GM12878 (cell line): Measurements from ENCODE around the gene FMN2. TPM values are rescaled to one million over a fixed set of nuclear protein-coding genes. Genes with fewer than 3 reads are reported as not detected.

Source experiments
- ATAC-seq: fragments of 200-7000 bp; cut with Tn5 transposase; 3 replicates; pipeline ENCODE4 v1.9.1; 2020; ENCODE audit warnings: mild to moderate bottlenecking, moderate library complexity
- BruUV-seq: library from RNA; stranded (reverse); fragments of 400-500 nt; replicated peaks from 2 replicates; lab custom pipeline; 2021; lab: Mats Ljungman, UMichigan
- CTCF ChIA-PET: fragments of 300-600 bp; sonication (Branson Sonifier 250); formaldehyde crosslinking; extraction: SDS; loops from one replicate; lab custom pipeline; 2021; ENCODE audit warnings: inconsistent platforms; lab: Yijun Ruan, JAX
- POLR2A ChIA-PET: fragments of 350-600 bp; formaldehyde crosslinking; extraction: SDS; loops from one replicate; lab custom pipeline; 2021; ENCODE audit warnings: inconsistent platforms; lab: Charles Lee
- RAD21 ChIA-PET: fragments of 300-600 bp; sonication (Branson Sonifier 250); formaldehyde crosslinking; loops from one replicate; lab custom pipeline; 2023; ENCODE audit warnings: antibody characterized with exemption; ENCODE audit not compliant: unreplicated experiment; lab: Charles Lee
- SMC1A ChIA-PET: fragments of 300-600 bp; sonication (Branson Sonifier 250); formaldehyde crosslinking; loops from one replicate; lab custom pipeline; 2023; ENCODE audit not compliant: unreplicated experiment, uncharacterized antibody; lab: Charles Lee
- DNase-seq: peaks from one replicate; pipeline ENCODE4 v3.0.0-alpha.2; 2011; ENCODE audit warnings: low read depth, low spot score
- FAIRE-seq: peaks from 3 replicates; lab custom pipeline; 2011; peaks lifted over from hg19 to GRCh38; lab: Jason Lieb, UNC
- H2AFZ ChIP-seq: 2 replicates; pipeline ENCODE4 v1.6.0; 2011; ENCODE audit warnings: low read depth, low read length, control low read depth; ENCODE audit not compliant: control insufficient read depth
- H3K27ac ChIP-seq: 2 replicates; pipeline ENCODE4 v1.5.1; 2011; ENCODE audit warnings: control low read depth; ENCODE audit not compliant: control insufficient read depth, insufficient read depth
- H3K27me3 ChIP-seq, 2 experiments: replicated peaks in 1 of 2; 2 replicates each; pipeline versions ENCODE4 v1.6.0 to v1.6.1; 2011; ENCODE audit warnings: low read length in 1 of 2; ENCODE audit not compliant: control insufficient read depth in 2 of 2, insufficient read depth in 2 of 2
- H3K36me3 ChIP-seq, 2 experiments: 2 replicates each; pipeline ENCODE4 v1.5.1; 2011; ENCODE audit warnings: low read length in 1 of 2; ENCODE audit not compliant: control insufficient read depth in 2 of 2, insufficient read depth in 2 of 2
- H3K4me1 ChIP-seq: 2 replicates; pipeline ENCODE4 v1.6.1; 2011; ENCODE audit warnings: mild to moderate bottlenecking, low read length, moderate library complexity, mixed read lengths; ENCODE audit not compliant: control insufficient read depth, insufficient read depth
- H3K4me2 ChIP-seq: 2 replicates; pipeline ENCODE4 v1.6.0; 2011; ENCODE audit warnings: control low read depth; ENCODE audit not compliant: control insufficient read depth, insufficient read depth
- H3K4me3 ChIP-seq: fragments of 200-600 bp; sonication (generic); 2 replicates; pipeline ENCODE4 v1.5.1; 2016
- H3K79me2 ChIP-seq: 2 replicates; pipeline ENCODE4 v1.6.0; 2011; ENCODE audit warnings: low read length; ENCODE audit not compliant: control insufficient read depth, insufficient read depth
- H3K9ac ChIP-seq: 2 replicates; pipeline ENCODE4 v1.8.0; 2011; ENCODE audit warnings: low read length, control low read depth, mixed read lengths; ENCODE audit not compliant: control insufficient read depth, insufficient read depth
- H3K9me3 ChIP-seq: replicated peaks from 3 replicates; pipeline ENCODE4 v1.5.1; 2011; ENCODE audit warnings: mild to moderate bottlenecking, low read length; ENCODE audit not compliant: control insufficient read depth, insufficient read depth
- H4K20me1 ChIP-seq: 2 replicates; pipeline ENCODE4 v1.6.0; 2011; ENCODE audit not compliant: control insufficient read depth, insufficient read depth
- BCL11A ChIP-seq: IDR thresholded peaks from 2 replicates; pipeline ENCODE4 v1.6.1; 2011; ENCODE audit warnings: low read depth, low read length
- CHD2 ChIP-seq: IDR thresholded peaks from 2 replicates; pipeline ENCODE4 v1.6.1; 2011; ENCODE audit warnings: low read depth, low read length, improper control_type of control experiment, borderline replicate concordance
- CREB1 ChIP-seq: IDR thresholded peaks from 2 replicates; pipeline ENCODE4 v1.6.1; 2012; ENCODE audit warnings: low read depth, mild to moderate bottlenecking, inconsistent platforms
- CUX1 ChIP-seq: IDR thresholded peaks from 2 replicates; pipeline ENCODE4 v1.6.1; 2012; ENCODE audit warnings: improper control_type of control experiment, low read depth, low read length; ENCODE audit not compliant: insufficient replicate concordance
- FOXM1 ChIP-seq: IDR thresholded peaks from 2 replicates; pipeline ENCODE4 v1.6.1; 2012; ENCODE audit warnings: low read depth, mild to moderate bottlenecking, inconsistent platforms, low read length, moderate library complexity
- GABPA ChIP-seq: IDR thresholded peaks from 2 replicates; pipeline ENCODE4 v1.6.1; 2014; ENCODE audit warnings: antibody characterized with exemption, low read depth, mild to moderate bottlenecking, inconsistent platforms
- IRF3 ChIP-seq: fragments of 450-650 bp; IDR thresholded peaks from 2 replicates; pipeline ENCODE4 v1.6.1; 2014; ENCODE audit warnings: mild to moderate bottlenecking
- KAT2A ChIP-seq: conservative IDR thresholded peaks from 2 replicates; pipeline ENCODE4 v1.6.1; 2011; ENCODE audit warnings: low read depth, low read length; ENCODE audit not compliant: control insufficient read depth
- KLF5 ChIP-seq: fragments of 450-650 bp; IDR thresholded peaks from 2 replicates; pipeline ENCODE4 v1.6.1; 2014; ENCODE audit warnings: mild to moderate bottlenecking; ENCODE audit not compliant: partially characterized antibody
- MEF2A ChIP-seq: IDR thresholded peaks from 2 replicates; pipeline ENCODE4 v1.6.1; 2011; ENCODE audit warnings: low read depth, mild to moderate bottlenecking, low read length, moderate library complexity; ENCODE audit not compliant: insufficient read depth
- MXI1 ChIP-seq: fragments of 150-350 bp; IDR thresholded peaks from 2 replicates; pipeline ENCODE4 v1.6.1; 2011; ENCODE audit warnings: low read depth, mild to moderate bottlenecking, inconsistent platforms, low read length, improper control_type of control experiment
- MYC ChIP-seq: IDR thresholded peaks from 2 replicates; pipeline ENCODE4 v1.6.1; 2011; ENCODE audit warnings: mild to moderate bottlenecking, low read length, moderate library complexity, inconsistent platforms; ENCODE audit not compliant: insufficient read depth, insufficient replicate concordance, insufficient read length, severe bottlenecking
- NFYB ChIP-seq: IDR thresholded peaks from 2 replicates; pipeline ENCODE4 v1.6.1; 2011; ENCODE audit warnings: low read depth, mild to moderate bottlenecking, low read length, improper control_type of control experiment, moderate library complexity; ENCODE audit not compliant: insufficient read depth
- NR2C2 ChIP-seq: IDR thresholded peaks from 2 replicates; pipeline ENCODE4 v1.6.1; 2011; ENCODE audit warnings: borderline replicate concordance, low read depth; ENCODE audit not compliant: control insufficient read depth, insufficient read length
- POLR2AphosphoS5 ChIP-seq: IDR thresholded peaks from 2 replicates; pipeline ENCODE4 v1.6.1; 2011; ENCODE audit warnings: mild to moderate bottlenecking, low read length, inconsistent platforms
- STAT1 ChIP-seq: fragments of 450-650 bp; conservative IDR thresholded peaks from 2 replicates; pipeline ENCODE4 v1.6.1; 2014; ENCODE audit warnings: antibody characterized with exemption, mild to moderate bottlenecking
- YBX1 ChIP-seq: fragments of 450-650 bp; IDR thresholded peaks from 2 replicates; pipeline ENCODE4 v1.6.1; 2016; ENCODE audit warnings: antibody characterized with exemption
- YY1 ChIP-seq: IDR thresholded peaks from 2 replicates; pipeline ENCODE4 v1.6.1; 2011; ENCODE audit warnings: low read depth, mild to moderate bottlenecking, low read length
- ZNF24 ChIP-seq: fragments of 450-650 bp; IDR thresholded peaks from 2 replicates; pipeline ENCODE4 v1.6.1; 2017; ENCODE audit warnings: antibody characterized with exemption, mild to moderate bottlenecking
- WGBS: methylation state at CpG from one replicate; pipeline ENCODE4 v1.1.6; 2016; ENCODE audit warnings: low lambda C conversion rate; ENCODE audit not compliant: insufficient replicate concordance, insufficient coverage; ENCODE audit errors: missing lambda C conversion rate; 5-methylcytosine and 5-hydroxymethylcytosine counted together
- in situ Hi-C: fragments of 300-500 bp; cut with MboI; formaldehyde crosslinking; loops from 9 replicates; pipeline ENCODE4 v1.14.3; 2018; ENCODE audit warnings: mixed read lengths
- intact Hi-C: fragments of 100-400 bp; cut with micrococcal nuclease; formaldehyde crosslinking; loops from one replicate; pipeline ENCODE4 v1.14.2; 2022; ENCODE audit not compliant: unreplicated experiment
- polyA plus RNA-seq, 11 experiments: library from polyadenylated mRNA; depleted of rRNA in 4 of 11; unstranded in 6 of 11; stranded (reverse) in 5 of 11; fragments of >200 nt; fragmentation: Nextera tagmentation in 4 of 11; fragmentation: Illumina TruSeq in 1 of 11; extraction: Ambion mirVana in 4 of 11; extraction: Trizol in 1 of 11; gene quantifications; 1 replicate in 1 of 11; 2 replicates in 10 of 11; pipeline versions ENCODE4 v1.2.1 to v1.2.3, GENCODE V29; 2011 to 2016; ENCODE audit warnings: inconsistent platforms in 2 of 11, missing spikeins in 2 of 11, low read depth in 1 of 11
- total RNA-seq, 4 experiments: library from RNA; depleted of rRNA in 3 of 4; stranded (reverse); fragments of >200 nt in 3 of 4; fragmentation: Illumina TruSeq in 1 of 4; extraction: Trizol in 1 of 4; gene quantifications; 2 replicates each; pipeline versions ENCODE4 v1.2.1 to v1.2.3, GENCODE V29; 2013 to 2021

FMN2 gene
- total and polyA plus RNA-seq, 10 of the 15 experiments (the other 5 are each of a cell fraction or from before 2014, with no cell fraction given), result 0.60 TPM; not detected in 9

GRCh38 chr1:240385551-240385950 lies 293.9 kb downstream of the FMN2 start:
- in situ Hi-C loops, result no loop called here
- ATAC-seq (no peak), DNase-seq (no peak), FAIRE-seq (no peak)
- ChIA-PET POLR2A (no interaction called here), SMC1A (no interaction called here), CTCF (no interaction called here), RAD21 (no interaction called here)
- Histone ChIP-seq H3K27me3 (no peaks in the 10 kb centered on the region), H3K4me2 (no peak overlapping the region), H3K9me3 (no peaks in the 10 kb centered on the region), H3K27ac (no peak overlapping the region), H2AFZ (no peak overlapping the region), H4K20me1 (no peaks in the 10 kb centered on the region), H3K79me2 (no peaks in the 10 kb centered on the region), H3K36me3 (no peaks in the 10 kb centered on the region), H3K9ac (no peak overlapping the region), H3K4me3 (no peak overlapping the region), H3K4me1 (no peaks in the 10 kb centered on the region)
- BruUV-seq, result no TSS peak
- intact Hi-C loops, result no loop called here
- TF ChIP-seq STAT1 (no peak), KLF5 (no peak), MXI1 (no peak), ZNF24 (no peak), BCL11A (no peak), FOXM1 (no peak), MYC (no peak), CHD2 (no peak), YBX1 (no peak), IRF3 (no peak), CUX1 (no peak), NFYB (no peak), GABPA (no peak), KAT2A (no peak), MEF2A (no peak), CREB1 (no peak), NR2C2 (no peak), POLR2AphosphoS5 (no peak), YY1 (no peak)
- 19% methylated on average over 5 of the region's 5 CpGs for WGBS
